ENCODE data around the gene CAMK2N2. TPM values are rescaled to one million over a fixed set of nuclear protein-coding genes. Genes with fewer than 3 reads are reported as not detected.

CAMK2N2 gene
- total and polyA plus RNA-seq, 9 of the 15 experiments (the other 6 are each of a cell fraction or from before 2014, with no cell fraction given) = 0.08 to 0.22 (median 0.11) TPM; not detected in 5

- TF ChIP-seq XRCC5 (IDR thresholded peaks at IDR 0.05; ENCODE audit: low read depth, low read length) (0 out of 2 replicates have a peak, but pooled peaks have one; percentile 54), POLR2AphosphoS5 (IDR thresholded peaks at IDR 0.05; ENCODE audit: control insufficient read depth, insufficient read depth, low read depth, low read length) (no peak), HBP1 (CRISPR knock-in tag; IDR thresholded peaks at IDR 0.05) (no peak), ZNF655 (CRISPR knock-in tag; IDR thresholded peaks at IDR 0.05) (no peak), CTBP1 (IDR thresholded peaks at IDR 0.05; ENCODE audit: borderline replicate concordance) (peak; percentile 65; the same call in 1 of the 2 replicates), MAZ (CRISPR knock-in tag; conservative IDR thresholded peaks at IDR 0.05 in 1 of 2, IDR thresholded peaks at IDR 0.05 in 1 of 2) (peak in 1 of 2 experiments; percentile 52; a peak in 2 of 4 replicates), DACH1 (IDR thresholded peaks at IDR 0.05; ENCODE audit: partially characterized antibody) (no peak), NR3C1 (CRISPR knock-in tag; IDR thresholded peaks at IDR 0.05) (no peak), COPS2 (conservative IDR thresholded peaks at IDR 0.05) (no peak), CTCF (IDR thresholded peaks at IDR 0.05 in 2 of 3, conservative IDR thresholded peaks at IDR 0.05 in 1 of 3; ENCODE audit: insufficient read depth in 2 of 3, low read depth in 1 of 3, low read length in 3 of 3) (peak; percentile 84 to 92 (median 84)), NFATC3 (IDR thresholded peaks at IDR 0.05) (no peak), STAT5B (CRISPR knock-in tag; IDR thresholded peaks at IDR 0.05) (no peak)
These were observed 28.1 kb upstream of the CAMK2N2 start (continued) for GRCh38 chr3:184289426-184289938.

Data from K562 (cell line).